ENCODE results near the gene IMMP2L.
"Not testable (repeated sequence)": the region's sequence is repeated elsewhere in the genome, so short reads cannot be mapped to it uniquely, and the experiment has no call there.

The IMMP2L gene

GRCh38 chr7:111561904-111562732, at the start of gene IMMP2L:
Gene IMMP2L (minus strand): TSS chr7:111562492.
- DNase-seq (ENCODE audit: insufficient read length, low spot score), result peak; percentile 81
- FAIRE-seq, result peak; percentile 95

- not testable (repeated sequence) for DNase-seq (ENCODE audit: insufficient read length, low spot score); FAIRE-seq
Measured at GRCh38 chr7:111609483-111610254, 47.4 kb upstream of the IMMP2L start.

GRCh38 chr7:111607621-111608020, 45.3 kb upstream of the IMMP2L start:
- FAIRE-seq (no peak), DNase-seq (ENCODE audit: insufficient read length, low spot score) (no peak)

GRCh38 chr7:111605246-111605645, 43.0 kb upstream of the IMMP2L start:
- FAIRE-seq (no peak), DNase-seq (ENCODE audit: insufficient read length, low spot score) (no peak)

- FAIRE-seq (no peak), DNase-seq (ENCODE audit: insufficient read length, low spot score) (no peak)
Measured at GRCh38 chr7:111600091-111600490, 37.8 kb upstream of the IMMP2L start.

- FAIRE-seq (no peak), DNase-seq (ENCODE audit: insufficient read length, low spot score) (no peak)
Measured at GRCh38 chr7:111595780-111596179, 33.5 kb upstream of the IMMP2L start.

- no peak for FAIRE-seq
- DNase-seq (ENCODE audit: insufficient read length, low spot score), result no peak
Measured at GRCh38 chr7:111594602-111595001, 32.3 kb upstream of the IMMP2L start.

- no peak for FAIRE-seq
- no peak for DNase-seq (ENCODE audit: insufficient read length, low spot score)
Measured at GRCh38 chr7:111593343-111593742, 31.1 kb upstream of the IMMP2L start.

GRCh38 chr7:111588065-111588433, 25.8 kb upstream of the IMMP2L start:
- DNase-seq (ENCODE audit: insufficient read length, low spot score) (no peak), FAIRE-seq (no peak)

- FAIRE-seq (no peak), DNase-seq (ENCODE audit: insufficient read length, low spot score) (no peak)
Measured at GRCh38 chr7:111587410-111588064, 25.2 kb upstream of the IMMP2L start.

- no peak for DNase-seq (ENCODE audit: insufficient read length, low spot score)
- FAIRE-seq, result no peak
Measured at GRCh38 chr7:111586711-111587409, 24.6 kb upstream of the IMMP2L start.

- DNase-seq (ENCODE audit: insufficient read length, low spot score); FAIRE-seq: not testable (repeated sequence)
Measured at GRCh38 chr7:111581784-111582488, 19.6 kb upstream of the IMMP2L start.

GRCh38 chr7:111581207-111581606, 18.9 kb upstream of the IMMP2L start:
- not testable (repeated sequence) for FAIRE-seq

GRCh38 chr7:111578754-111579153, 16.5 kb upstream of the IMMP2L start:
- FAIRE-seq, result no peak
- DNase-seq (ENCODE audit: insufficient read length, low spot score), result no peak

More at GRCh38 chr7:111581207-111581606, 18.9 kb upstream of the IMMP2L start:
- DNase-seq (ENCODE audit: insufficient read length, low spot score), result not testable (repeated sequence)

GRCh38 chr7:111571720-111572119, 9.4 kb upstream of the IMMP2L start:
- DNase-seq (ENCODE audit: insufficient read length, low spot score) (no peak), FAIRE-seq (no peak)

GRCh38 chr7:111568870-111569462, 6.7 kb upstream of the IMMP2L start:
- DNase-seq (ENCODE audit: insufficient read length, low spot score) (no peak), FAIRE-seq (no peak)

- no peak for DNase-seq (ENCODE audit: insufficient read length, low spot score)
- FAIRE-seq, result no peak
Measured at GRCh38 chr7:111568419-111568818, 6.1 kb upstream of the IMMP2L start.

- no peak for FAIRE-seq
Measured at GRCh38 chr7:111564078-111564477, 1.8 kb upstream of the IMMP2L start.

GRCh38 chr7:111561654-111561903, 713 bp downstream of the IMMP2L start:
- FAIRE-seq (no peak), DNase-seq (ENCODE audit: insufficient read length, low spot score) (no peak)

More at GRCh38 chr7:111564078-111564477, 1.8 kb upstream of the IMMP2L start:
- DNase-seq (ENCODE audit: insufficient read length, low spot score), result no peak
